8988T (cell line): Measurements from ENCODE around the gene NDUFS4.
"Not testable (repeated sequence)": the region's sequence is repeated elsewhere in the genome, so short reads cannot be mapped to it uniquely, and the experiment has no call there.

Experiments
- DNase-seq: peaks from one replicate; pipeline ENCODE4 v3.0.0; 2011

NDUFS4 gene

DNA sequence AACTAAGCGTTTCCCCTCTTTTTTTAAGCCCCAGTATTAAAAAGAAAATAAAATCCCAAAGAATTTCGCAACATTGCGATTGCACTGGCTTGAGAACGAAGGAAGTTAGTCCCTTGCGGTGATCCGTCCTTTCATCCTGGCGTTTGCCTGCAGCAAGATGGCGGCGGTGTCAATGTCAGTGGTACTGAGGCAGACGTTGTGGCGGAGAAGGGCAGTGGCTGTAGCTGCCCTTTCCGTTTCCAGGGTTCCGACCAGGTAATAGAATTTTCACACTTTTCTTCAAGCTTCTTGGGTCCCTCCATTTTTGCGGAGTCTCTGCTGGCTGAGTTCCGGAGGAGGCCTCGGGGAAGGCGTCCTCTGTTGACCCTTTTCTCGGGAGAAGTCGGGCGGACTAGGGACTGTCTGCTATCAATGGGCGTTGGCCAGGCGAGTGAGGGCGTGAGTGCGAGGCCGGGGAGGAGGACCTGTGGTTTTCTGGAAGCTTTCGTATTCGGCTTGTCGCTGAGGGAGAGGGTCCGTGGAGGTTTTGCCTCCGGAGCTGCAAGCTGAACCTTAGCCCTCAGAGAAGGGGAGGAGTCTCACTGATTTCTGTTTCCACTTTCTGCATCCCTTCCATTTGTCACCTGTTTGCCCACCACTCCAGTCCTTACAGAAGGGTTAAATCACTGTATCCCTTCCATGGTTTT is at the start of gene NDUFS4:
NDUFS4 (plus strand) TSS at position 134 of the 686 bp plus-strand sequence; CDS start at position 158, 24 bp downstream.
- DNase-seq: no peak

DNA sequence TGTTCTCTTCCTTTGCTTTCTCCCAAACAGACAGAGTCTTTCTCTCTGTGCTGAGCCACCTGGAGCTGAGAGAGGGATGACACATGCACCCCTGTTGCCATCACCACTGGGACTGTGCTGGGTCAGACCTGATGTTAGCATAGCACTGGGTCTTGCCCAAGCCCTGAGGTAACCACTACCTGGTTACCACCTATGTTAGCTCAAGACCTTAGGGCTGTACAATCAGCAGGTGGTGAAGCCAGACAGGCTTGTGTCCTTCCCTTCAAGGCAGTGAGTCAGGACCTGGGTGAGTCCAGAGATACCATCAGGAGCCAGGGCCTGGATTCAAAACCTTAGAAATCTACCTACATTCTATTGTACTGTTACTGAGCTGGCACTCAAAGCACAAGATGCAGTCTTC is 47.9 kb upstream of the NDUFS4 start:
- DNase-seq: no peak

DNA sequence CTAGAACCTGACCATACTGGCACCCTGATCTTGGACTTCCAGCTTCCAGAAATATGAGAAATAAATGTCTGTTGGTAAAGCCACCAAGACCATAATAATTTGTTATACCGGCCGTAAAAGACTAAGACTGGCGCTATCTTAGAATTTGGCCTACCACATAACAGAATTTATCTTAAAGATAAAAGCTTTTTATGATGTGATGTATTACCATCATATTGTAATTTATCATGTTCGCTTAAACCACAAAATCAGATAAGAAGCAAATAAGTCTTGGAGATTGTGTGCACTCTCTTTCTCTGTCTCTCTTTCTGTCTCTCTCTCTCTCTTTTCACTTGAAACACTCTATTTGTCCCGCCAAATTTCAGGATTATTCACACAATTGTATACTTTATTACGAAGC is 44.5 kb upstream of the NDUFS4 start:
- no peak for DNase-seq

DNA sequence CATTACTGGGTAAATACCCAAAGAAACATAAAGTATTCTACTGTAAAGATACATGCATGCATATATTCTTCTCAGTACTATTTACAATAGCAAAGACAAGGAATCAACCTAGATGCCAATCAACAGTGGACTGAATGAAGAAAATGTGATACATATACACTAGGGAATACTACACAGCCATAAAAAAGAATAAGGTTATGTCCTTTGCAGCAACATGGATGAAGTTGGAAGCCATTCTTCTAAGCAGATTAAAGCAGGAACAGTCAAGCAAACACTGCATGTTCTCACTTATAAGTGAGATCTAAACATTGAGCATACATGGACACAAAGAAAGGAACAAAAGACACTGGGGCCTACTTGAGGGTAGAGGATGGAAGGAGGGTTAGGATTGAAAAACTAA is 39.6 kb upstream of the NDUFS4 start:
- DNase-seq: no peak

DNA sequence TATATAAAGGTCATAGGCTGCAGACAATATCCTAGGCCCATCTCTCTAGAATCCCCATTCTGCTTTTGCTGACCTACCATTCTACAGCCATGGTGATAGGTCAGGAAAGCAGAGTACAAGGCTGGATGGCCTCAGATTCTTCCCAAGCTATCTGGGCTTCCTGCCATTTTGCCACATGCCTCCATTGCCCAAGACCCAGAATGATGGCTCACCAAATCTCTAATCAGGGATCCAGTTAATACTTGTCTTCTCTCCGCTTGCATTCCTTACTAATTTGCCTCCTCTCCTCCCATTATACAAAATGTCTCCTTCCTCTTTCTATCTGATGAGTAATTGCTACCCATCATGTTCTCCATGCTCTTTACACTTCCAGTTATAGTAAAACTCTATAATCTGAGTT is 22.7 kb upstream of the NDUFS4 start:
- DNase-seq: no peak

DNA sequence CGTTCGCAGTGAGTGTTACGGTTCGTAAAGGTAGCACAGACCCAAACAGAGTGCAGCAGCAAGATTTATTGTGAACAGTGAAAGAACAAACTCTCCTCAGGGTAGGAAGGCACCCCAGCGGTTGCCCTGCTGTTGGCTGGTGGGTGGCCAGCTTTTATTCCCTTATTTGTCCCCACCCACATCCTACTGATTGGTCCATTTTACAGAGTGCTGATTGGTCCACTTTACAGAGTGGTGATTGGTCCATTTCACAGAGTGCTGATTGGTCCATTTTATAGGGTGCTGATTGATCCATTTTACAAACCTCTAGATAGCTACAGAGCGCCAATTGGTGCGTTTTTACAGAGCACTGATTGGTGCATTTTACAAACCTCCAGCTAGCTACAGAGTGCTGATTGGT is 19.7 kb upstream of the NDUFS4 start:
- not testable (repeated sequence) for DNase-seq

DNA sequence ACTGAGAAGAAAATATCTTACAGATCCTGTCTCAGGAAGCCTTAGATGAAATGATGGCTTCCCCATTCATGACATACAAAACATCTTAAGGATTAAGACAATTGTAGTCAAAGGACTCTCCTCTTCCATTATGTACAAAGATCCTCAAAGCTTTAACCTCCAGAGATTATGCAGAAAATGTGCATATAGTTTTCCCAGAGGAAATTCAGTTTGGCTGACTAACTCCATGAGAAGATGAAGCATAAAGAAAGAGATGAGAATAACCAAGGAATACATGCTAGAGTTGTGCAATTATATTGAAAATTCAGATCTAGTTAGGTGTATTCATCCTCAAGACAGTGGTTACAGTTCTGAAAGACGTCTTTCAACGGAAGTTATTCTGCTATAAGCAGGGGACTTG is 18.6 kb upstream of the NDUFS4 start:
- DNase-seq: no peak

DNA sequence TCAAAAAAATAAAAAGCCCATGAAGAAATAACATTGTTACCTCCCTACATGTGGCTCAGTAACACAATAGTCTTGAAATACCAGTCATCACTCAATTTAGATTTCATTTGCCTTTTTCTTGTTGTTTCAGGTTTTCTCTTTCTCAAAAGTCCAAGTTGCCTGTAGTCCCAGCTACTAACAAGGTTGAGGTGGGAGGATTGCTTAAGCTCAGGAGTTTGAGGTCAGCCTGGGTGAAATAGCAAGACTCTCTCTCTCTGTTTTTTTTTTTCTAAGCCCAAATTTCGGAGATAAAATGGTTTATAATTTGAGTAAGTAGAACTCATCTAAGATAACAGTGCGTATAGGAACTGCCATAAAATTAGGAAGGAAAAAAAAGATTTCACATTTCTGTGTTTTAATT is 17.5 kb upstream of the NDUFS4 start:
- DNase-seq: no peak

DNA sequence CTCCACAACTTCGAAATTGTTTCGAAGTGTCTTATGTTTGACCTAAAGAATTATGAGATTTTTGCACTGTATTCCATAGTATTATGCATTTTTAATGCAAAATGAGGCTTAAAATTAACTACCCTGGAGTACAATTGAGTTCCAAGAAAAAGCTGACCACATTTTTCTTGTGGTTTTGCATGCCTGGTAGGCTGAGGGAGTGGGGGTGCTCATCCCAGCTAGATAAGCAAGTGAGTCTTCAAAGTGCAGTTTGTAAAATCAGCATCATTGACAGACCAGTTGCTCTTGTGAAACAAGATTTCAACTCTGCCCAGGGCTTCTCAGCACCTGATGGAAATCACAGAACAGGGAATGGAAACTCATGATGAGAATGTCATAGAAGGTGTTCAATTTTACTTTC is 17.0 kb upstream of the NDUFS4 start:
- no peak for DNase-seq

DNA sequence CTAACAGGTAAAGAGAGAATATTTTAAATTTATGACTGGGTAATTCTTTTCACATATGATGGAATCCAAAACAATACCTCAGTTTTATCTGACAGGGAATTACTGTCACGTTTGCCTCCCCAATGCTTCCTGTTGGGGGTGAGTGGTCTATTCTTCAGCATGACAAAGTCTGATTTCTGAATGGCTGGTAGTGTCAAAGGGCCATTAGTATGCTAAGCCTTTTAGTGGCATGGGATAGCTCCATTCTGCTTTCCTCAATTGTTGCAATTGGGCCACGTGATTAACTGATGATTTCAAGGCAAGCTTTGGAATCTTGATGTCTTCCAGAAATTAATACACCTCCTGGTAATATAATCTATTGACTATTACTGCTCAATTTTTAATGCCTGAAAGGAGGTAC is 14.7 kb upstream of the NDUFS4 start:
- no peak for DNase-seq

DNA sequence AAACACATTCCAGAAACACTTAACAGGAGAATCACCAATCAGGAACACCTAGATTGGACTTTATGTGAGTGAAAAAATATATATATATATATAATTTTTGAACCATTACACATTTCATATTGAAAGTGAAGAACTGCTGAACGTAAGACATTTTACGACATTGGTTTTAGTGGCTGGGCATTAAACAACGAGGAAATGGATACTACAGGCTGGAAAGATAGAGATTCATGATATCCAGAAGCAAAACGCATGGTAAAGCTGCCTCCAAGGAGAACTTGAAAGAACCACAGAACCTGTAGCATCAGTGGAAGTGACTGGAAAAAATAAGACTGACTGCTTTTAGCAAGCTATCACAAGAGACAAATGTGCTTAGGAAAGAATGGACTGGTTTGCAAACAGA is 13.2 kb upstream of the NDUFS4 start:
- DNase-seq: no peak

DNA sequence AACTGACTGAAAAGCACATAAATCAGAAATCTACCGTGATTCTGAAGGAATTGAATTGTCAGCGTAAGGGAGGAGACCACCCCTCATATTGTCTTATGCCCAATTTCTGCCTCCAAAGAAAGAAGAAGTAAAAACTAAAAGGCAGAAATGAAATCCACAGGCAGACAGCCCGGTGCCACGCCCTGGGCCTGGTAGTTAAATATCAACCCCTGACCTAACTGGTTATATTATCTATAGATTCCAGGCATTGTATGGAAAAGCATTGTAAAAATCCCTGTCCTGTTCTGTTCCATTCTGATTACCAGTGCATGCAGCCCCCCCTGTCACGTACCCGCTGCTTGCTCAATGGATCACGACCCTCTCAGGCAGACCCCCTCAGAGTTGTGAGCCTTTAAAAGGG is 11.9 kb upstream of the NDUFS4 start:
- DNase-seq: not testable (repeated sequence)

DNA sequence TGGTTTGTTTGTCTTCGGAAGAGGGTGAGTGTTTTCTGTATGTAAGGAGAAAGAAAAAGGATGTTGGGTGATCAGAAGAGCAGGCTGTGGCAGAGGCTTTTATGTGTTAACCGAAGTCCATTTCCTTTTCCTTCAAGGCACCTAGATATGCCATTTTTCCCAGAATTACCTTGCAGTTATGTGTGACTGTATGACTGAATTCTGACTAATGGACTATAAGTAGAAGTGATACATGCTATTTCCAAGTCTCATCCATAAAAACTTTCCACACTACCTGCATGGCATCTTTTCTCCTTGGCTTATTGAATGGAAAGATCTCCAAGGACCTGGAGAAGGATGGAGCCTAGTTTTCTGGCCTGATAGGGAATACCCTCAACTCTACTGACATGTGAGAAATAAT is 10.6 kb upstream of the NDUFS4 start:
- DNase-seq: no peak

DNA sequence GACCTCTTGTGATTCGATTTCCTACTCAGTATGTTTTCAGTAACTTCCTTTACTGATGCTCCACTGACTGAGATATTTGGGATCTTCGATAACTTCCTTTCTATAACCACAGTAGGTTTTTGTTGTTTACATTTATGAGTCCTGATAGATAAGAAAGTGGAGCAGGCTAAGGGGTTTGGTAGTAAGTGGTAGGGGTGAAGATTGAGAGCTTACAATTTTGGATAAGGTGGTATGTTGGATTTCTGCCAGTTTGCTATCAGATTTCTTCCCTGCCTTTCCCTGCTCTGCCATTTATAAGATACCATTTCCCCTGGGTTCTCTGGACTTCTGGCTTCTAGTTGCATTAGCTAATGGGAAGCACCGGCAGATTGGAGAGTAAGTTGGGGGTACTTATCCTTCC is 7.9 kb upstream of the NDUFS4 start:
- no peak for DNase-seq

DNA sequence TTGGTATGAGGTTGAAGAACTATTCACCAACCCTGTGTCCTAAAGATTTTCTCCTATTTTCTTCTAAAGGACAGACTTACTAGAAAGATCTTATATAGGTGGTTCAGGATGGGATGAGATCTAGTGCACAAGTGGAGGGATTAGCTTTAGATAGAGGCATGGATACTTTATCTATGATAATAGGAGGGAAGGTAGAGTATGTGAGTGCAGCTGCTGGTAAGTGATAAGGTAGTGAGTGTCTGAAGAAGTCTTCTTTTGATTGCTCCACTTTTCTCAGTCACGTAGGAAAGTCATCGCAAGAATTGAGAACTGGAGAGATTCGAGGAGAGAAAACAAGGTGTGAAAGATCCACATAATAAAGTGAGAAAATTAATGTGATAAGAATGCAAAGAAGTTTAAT is 6.0 kb upstream of the NDUFS4 start:
- no peak for DNase-seq

DNA sequence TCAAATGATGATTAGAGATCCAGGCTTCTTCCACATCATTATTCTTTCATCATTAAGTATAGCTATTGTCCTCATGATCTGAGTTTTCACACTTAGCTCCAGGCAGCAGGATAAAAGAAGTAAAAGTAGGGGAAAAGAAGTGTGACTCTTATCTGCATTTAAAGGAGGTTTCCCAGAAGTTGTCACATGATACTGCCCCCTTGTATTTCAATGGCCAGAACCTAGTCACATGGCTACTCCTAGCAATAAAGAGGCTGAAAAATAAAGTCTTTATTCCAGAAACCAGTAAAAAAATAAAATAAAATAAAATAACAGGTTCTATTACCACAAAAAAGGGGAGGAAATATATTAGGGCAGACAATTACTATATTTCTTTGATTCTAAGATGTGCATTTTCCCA is 5.3 kb upstream of the NDUFS4 start:
- DNase-seq: no peak

DNA sequence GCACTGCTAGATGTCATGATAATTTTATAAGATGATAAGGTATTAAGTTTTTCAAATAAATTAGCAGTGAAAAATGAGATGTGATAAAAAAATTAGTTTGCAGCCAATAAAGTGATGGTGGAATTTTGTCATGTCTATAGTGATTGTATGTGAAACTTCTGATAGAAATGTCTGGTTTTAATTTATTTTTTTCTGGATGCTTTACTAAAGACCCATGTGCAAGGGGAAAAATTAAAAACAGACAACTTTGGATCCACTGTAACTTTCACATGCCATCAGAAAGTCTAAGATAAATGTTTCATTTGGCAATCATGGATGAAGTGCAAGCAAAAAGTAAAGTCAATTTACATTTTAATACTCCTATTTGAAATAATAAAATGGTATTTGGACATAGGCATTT is 4.4 kb upstream of the NDUFS4 start:
- no peak for DNase-seq

DNA sequence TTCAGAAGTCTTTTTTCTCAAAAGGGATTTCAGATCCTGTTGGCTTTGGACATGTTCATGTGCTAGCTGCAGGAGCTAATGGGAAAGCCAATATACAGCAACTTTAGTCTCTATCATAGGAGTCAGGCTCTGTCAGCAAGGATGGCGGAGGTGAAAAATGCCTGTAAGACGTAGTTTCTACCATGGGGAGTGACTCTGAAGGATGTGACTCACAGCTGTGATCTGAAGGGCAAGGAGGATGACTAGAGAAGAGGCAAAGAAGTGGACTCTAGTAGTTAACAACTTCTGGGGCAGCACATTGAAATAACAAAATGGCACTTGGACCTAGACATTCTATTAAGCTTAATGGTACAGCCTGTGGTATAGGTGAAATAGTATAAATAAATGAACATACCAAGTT is 3.1 kb upstream of the NDUFS4 start:
- DNase-seq: no peak

DNA sequence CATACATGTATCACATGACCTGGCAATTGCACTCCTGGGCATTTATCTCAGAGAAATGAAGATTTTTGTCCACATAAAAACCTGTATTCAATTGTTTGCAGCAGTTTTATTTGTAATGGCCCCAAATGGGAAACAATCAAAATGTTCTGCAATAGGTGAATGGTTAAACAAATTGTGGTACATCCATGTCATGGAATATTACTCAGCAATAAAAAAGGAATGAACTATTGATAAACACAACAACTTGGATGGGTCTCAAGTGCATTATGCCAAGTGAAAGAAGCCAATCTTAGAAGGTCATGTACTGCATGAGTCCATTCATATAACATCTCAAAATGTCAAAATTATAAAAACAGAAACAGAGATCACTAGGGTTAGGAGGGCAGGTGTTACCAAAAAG is 1.5 kb upstream of the NDUFS4 start:
- no peak for DNase-seq

DNA sequence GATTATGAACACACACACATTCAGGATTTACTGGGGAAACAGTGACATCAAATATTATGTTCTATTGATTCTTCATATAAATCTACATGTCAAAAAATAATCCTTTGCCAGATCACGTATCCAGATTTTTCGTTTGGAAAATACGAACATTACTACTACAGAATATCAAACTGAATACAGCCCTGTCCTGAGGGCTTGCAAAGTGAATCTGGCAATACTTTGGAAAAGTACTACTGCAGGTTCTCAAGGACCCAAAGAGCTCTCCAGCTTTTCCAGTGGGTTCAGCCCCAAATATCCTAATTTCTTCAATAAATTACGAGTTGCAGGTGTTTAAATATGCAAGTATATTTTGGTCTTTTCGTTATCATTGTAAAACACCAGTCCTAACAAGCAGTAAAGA is 411 bp upstream of the NDUFS4 start:
- no peak for DNase-seq

DNA sequence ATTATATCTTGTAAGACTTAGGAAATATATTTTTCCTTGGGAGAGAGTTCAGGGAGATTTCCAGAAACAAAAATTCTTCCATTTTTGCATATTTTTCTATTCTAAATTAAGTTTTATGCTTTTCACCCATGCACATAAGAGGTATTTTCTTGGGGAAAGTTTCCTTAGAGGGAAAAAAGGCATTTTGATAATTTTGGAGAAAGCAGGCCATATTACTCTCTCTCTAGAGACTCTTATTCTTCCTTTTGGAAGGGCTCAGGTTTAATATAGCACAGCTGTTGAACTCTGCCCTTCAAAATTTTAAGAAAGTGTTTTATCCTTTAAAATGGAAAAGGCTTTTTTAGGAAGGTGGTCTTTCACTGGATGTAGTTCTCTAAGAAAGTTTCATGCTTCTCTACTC is 8.0 kb downstream of the NDUFS4 start:
- no peak for DNase-seq

DNA sequence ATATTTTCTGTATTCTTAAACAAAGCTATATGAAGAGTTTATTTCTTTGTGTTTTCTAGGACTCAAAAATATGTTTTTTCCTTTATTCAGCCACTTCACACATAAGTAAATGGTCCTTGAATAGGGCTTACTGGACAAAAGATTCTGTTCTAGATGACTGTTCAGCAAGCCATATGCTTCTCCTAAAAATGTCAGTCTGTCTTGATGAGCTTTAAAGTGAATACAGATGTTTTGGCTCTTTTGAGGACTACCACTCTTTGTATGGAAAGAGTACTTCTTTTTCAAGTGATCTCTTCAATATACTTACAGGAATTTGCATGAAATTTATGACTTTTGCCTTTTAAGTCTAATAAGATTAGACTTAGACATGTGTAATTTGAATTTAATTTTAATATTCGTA is 8.4 kb downstream of the NDUFS4 start:
- no peak for DNase-seq

DNA sequence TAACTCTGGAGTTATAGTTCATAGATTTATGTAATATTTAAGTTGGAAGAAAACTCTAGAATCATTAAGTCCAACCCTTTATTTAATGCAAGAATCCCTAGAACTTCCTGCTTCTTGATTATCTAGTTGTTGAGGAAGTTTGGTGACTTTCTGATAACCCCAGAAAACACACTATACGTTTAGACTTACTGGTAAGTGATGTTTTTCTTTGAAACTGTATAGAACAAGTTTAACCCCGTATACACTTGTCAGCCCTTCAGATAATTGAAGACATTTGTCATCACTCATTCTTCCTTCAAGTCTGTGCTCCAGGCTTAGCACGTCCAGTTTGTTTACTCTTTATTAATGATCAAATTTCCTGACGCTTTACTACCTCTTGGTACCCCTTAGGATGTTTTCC is 9.0 kb downstream of the NDUFS4 start:
- DNase-seq: no peak

DNA sequence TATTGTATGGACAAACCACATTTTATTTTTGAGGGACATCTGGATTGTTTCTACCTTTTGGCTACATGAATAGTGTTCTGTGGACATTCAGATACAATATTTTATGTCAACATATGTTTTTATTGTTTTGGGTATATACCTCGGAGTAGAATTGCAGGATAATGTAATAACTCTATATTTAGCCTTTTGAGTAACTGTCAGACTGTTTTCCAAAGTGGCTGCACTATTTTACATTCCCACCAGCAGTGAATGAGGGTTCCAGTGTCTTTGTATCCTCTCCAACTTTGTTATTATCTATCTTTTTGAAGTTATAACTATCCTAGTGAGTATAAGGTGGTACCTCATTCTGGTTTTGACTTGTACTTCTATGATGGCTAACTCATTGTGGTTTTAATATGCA is 11.0 kb downstream of the NDUFS4 start:
- DNase-seq: no peak

DNA sequence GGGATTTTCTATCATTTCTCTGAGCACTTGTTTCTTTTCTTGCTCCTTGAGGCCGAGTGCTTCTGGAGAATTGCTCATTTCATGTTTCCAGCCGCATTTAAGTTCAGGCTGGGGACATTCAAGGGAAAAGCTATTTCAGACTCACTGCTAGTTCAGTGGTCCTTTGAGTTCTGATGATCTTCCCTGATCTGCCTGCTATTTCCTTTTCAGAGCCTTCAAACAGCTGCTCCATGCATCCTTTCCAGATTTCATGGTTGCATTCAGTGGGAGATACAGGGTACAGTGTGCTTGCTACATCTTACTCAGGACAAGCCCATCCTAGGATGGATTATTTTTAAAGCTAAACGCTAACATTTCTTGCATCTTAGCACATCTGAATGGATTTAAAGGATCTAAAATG is 14.7 kb downstream of the NDUFS4 start:
- no peak for DNase-seq

DNA sequence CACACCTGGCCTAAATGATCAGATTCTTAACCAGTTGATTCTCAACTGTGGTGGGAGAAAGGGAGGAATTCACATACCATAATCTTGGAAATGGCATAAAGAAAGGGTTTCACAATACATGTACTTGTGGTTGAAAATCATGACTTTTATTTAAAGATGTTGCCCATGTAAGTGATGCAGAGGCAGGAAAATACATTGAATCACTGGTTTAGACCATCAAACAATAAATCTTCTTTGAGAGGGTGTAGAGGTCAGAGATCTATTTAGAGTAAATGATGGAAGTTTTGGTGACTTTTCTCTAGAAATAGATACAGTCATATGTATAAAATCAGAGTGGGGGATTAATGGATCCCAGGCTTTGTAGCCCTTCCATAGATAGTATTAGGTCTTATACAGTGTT is 15.4 kb downstream of the NDUFS4 start:
- DNase-seq: no peak
